Activated naive CD8-positive, alpha-beta T cell treated with anti-CD3 and anti-CD28 coated beads, Interleukin-2, amount 50 U/mL, for 16 hours (primary cell): Measurements from ENCODE around the gene ECM1.

Source experiments
- DNase-seq: peaks from one replicate; pipeline ENCODE4 v3.0.0-alpha.2; 2020; ENCODE audit warnings: low read depth, low spot score

The ECM1 gene

DNA sequence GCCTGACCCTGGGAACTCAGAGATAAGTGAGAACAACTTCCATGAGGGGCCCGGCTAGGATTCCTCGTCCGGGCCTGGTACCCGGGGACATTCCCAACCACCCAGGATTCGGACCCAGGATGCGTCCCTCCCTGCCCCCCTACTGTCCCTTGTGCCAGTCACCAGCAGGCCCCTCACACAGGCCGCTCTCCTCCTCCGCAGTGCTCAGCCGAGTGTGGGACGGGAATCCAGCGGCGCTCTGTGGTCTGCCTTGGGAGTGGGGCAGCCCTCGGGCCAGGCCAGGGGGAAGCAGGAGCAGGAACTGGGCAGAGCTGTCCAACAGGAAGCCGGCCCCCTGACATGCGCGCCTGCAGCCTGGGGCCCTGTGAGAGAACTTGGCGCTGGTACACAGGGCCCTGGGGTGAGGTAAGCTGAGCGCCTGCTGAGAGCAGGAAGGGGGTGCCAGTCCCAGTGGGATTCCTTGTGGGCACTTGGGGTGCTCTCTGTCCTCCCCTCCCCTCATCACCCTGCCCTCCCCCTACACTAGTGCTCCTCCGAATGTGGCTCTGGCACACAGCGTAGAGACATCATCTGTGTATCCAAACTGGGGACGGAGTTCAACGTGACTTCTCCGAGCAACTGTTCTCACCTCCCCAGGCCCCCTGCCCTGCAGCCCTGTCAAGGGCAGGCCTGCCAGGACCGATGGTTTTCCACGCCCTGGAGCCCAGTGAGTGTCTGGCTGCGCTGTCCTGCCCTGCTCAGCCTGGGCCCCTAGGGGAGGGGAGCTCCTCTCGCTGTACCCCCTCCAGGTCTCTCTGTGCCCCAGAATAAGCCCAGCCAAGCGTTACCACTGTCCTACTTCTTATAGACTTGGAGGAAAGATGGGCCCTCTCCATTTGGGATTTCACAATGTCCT is 51.1 kb downstream of the ECM1 start:
- DNase-seq, result no peak

DNA sequence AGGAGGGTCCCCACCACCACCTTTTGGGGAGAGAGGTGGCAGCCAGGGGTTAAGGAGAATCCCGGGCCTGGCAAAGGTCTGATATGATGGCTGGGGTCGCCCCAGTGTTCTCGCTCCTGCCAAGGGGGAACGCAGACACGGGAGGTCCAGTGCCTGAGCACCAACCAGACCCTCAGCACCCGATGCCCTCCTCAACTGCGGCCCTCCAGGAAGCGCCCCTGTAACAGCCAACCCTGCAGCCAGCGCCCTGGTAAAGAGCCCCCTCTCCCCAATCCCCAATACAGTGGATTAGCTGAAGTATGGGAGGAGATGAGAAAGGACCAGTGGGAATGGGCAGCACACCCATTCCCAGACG is 51.7 kb downstream of the ECM1 start:
- DNase-seq, result no peak

DNA sequence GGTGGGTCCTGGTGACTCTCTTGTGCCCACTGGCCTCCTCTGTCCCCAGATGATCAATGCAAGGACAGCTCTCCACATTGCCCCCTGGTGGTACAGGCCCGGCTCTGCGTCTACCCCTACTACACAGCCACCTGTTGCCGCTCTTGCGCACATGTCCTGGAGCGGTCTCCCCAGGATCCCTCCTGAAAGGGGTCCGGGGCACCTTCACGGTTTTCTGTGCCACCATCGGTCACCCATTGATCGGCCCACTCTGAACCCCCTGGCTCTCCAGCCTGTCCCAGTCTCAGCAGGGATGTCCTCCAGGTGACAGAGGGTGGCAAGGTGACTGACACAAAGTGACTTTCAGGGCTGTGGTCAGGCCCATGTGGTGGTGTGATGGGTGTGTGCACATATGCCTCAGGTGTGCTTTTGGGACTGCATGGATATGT is 52.1 kb downstream of the ECM1 start:
- peak; percentile 55 for DNase-seq

DNA sequence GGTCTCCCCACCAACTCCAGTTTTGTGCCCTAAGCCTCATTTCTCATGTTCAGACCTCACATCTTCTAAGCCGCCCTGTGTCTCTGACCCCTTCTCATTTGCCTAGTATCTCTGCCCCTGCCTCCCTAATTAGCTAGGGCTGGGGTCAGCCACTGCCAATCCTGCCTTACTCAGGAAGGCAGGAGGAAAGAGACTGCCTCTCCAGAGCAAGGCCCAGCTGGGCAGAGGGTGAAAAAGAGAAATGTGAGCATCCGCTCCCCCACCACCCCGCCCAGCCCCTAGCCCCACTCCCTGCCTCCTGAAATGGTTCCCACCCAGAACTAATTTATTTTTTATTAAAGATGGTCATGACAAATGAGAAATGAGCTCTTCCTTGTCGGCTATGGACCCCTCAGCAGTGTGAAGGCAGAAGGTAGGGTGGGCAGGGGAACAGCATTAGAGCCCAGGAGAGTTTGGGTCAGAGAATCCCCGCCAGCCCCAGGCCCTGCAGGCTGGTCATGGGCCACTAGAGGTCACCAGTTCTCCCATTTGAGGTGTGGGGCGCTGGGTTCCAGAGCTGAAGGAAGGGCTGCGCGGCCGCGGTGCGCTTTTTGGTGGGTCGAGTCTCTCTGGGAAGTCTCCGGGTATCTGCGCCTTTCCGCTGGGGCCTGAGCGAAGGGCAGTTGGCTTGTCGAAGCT is 52.8 kb downstream of the ECM1 start:
- DNase-seq, result peak; percentile 76

DNA sequence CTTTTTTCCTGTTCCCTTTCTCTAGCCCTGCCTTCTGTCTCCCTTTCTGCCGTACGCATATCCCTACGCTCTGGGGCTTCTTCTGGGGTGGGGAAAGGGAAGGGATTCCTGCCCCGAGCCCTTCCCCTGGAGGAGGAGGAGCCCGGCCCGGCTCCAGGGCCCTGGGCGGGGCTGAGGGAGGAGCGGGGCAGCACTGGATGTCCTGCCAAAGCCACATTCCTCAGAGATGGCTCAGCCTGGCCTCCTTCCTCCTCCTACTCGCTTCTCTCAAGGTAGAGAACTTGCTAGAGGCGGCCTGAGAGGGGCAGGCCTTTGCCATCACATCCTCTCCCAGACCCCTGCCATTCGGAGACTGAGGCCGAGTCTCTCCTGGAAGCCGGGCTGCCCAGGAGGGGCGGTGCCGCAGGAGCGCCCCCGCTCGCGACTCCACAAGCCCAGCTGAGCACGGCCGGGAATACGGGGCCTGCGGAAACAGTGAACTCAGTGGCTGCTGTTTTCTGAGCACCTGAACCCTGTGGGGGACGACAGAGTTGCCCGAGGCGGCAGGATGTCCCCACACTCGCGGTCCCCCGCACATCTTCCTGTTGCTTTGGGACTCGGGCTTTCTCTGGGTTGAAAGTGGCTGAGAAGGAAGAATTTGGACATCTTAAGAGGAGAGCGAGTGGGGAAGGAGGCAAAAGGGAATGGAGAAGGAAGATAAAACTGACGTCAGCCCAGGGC is 53.5 kb downstream of the ECM1 start:
- DNase-seq, result no peak

DNA sequence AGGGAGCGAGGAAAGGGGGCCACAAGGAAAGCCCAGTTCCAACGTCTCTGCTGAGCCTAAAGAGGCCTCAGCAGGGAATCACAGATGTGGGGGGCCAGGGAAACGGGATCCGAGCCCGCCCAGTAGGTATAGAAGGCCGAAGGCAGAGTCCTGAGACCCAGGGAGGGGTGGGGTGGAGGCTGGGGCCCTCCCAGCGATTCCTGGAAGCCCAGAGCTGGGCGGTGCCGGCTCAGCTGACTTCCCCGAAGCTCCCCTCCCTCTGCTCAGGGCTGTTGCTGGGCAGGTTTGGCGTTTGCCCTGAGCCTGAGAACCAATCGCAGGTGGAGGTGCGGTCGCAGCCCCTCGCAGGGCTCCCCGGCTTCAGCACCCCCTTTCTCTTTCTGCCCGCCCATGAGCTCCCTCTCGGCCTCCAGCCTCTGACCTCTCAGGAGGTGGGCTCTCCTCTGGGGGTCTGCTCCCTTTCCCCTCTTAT is 54.1 kb downstream of the ECM1 start:
- DNase-seq, result peak; percentile 74

DNA sequence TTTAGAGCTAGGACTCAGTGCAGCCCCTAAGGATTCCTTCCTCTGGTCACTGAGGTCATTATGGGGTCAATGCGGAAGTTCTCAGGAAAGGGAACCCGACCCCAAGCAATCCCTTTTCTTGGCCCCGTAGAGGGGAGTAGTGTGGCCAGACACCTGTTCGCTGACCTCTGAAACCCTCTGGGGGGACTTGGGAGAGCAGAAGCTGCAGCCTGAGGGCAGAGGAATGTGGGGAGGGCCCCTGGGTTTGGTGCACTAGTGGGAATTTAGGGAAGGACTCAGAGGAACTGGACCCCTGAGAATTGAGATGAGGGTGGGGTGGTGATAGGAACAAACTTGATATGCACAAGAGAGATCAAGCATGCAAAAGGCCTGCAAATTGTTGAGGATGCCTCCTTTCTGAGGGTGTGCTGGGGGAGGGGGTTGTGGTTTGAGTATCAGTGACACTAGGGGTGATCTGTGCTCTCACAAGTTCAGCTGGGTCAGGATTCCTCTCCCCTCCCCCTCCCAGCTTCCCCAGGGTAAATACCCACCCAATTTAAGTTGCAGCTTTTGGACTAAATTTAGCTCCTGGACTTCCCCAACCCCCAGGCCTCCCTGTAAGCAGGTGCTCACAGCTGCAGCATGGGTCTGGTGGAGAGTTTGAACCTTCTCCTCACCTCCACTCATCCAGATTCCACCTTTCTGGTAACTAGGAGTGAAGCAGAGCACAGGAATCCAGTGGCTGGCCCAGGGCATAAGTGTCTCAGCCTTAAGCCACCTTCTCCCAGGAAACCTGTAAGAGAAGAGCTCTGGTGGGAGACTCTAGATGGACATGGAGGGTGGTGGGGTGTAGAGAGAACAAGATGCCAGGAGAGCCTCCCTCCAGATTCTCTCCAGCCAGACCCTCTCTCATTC is 54.8 kb downstream of the ECM1 start:
- peak; percentile 30 for DNase-seq
